Measurements from ENCODE around the gene MYPN. TPM values are rescaled to one million over a fixed set of nuclear protein-coding genes. Genes with fewer than 3 reads are reported as not detected.

MYPN gene
- polyA plus RNA-seq (2012; ENCODE audit: insufficient read length, low read depth), result not detected

- TF ChIP-seq TAF1 (IDR thresholded peaks at IDR 0.05; ENCODE audit: borderline replicate concordance, insufficient read depth, low read length) (no peak), SIN3A (IDR thresholded peaks at IDR 0.05; ENCODE audit: borderline replicate concordance, insufficient read depth, low read length) (no peak), FOXP2 (optimal IDR thresholded peaks at IDR 0.05; ENCODE audit: borderline replicate concordance, extremely low read depth, extremely low read length, insufficient read depth) (no peak), REST (IDR thresholded peaks at IDR 0.05; ENCODE audit: insufficient read depth in 1 of 2, low read depth in 2 of 2, low read length in 2 of 2) (no peak), POLR2AphosphoS5 (IDR thresholded peaks at IDR 0.05; ENCODE audit: low read depth, low read length) (no peak)
Measured at GRCh38 chr10:68109331-68109730, at the start of gene MYPN. MYPN (plus strand) TSS chr10:68109488; CDS start chr10:68121439, 11,951 bp downstream.

GRCh38 chr10:68067029-68067428 is 42.3 kb upstream of the MYPN start:
- TF ChIP-seq TAF1 (IDR thresholded peaks at IDR 0.05; ENCODE audit: borderline replicate concordance, insufficient read depth, low read length), result no peak
- no peak for TF ChIP-seq FOXP2 (optimal IDR thresholded peaks at IDR 0.05; ENCODE audit: borderline replicate concordance, extremely low read depth, extremely low read length, insufficient read depth)

GRCh38 chr10:68067508-68067907 is 41.8 kb upstream of the MYPN start:
- TF ChIP-seq POLR2AphosphoS5 (IDR thresholded peaks at IDR 0.05; ENCODE audit: low read depth, low read length), result no peak
- TF ChIP-seq TAF1 (IDR thresholded peaks at IDR 0.05; ENCODE audit: borderline replicate concordance, insufficient read depth, low read length), result no peak
- TF ChIP-seq SIN3A (IDR thresholded peaks at IDR 0.05; ENCODE audit: borderline replicate concordance, insufficient read depth, low read length), result no peak
- no peak for TF ChIP-seq FOXP2 (optimal IDR thresholded peaks at IDR 0.05; ENCODE audit: borderline replicate concordance, extremely low read depth, extremely low read length, insufficient read depth)
- TF ChIP-seq REST (IDR thresholded peaks at IDR 0.05; ENCODE audit: insufficient read depth in 1 of 2, low read depth in 2 of 2, low read length in 2 of 2), result no peak

- TF ChIP-seq REST (IDR thresholded peaks at IDR 0.05; ENCODE audit: insufficient read depth in 1 of 2, low read depth in 2 of 2, low read length in 2 of 2) (no peak), POLR2AphosphoS5 (IDR thresholded peaks at IDR 0.05; ENCODE audit: low read depth, low read length) (no peak), SIN3A (IDR thresholded peaks at IDR 0.05; ENCODE audit: borderline replicate concordance, insufficient read depth, low read length) (no peak), FOXP2 (optimal IDR thresholded peaks at IDR 0.05; ENCODE audit: borderline replicate concordance, extremely low read depth, extremely low read length, insufficient read depth) (no peak), TAF1 (IDR thresholded peaks at IDR 0.05; ENCODE audit: borderline replicate concordance, insufficient read depth, low read length) (no peak)
Measured at GRCh38 chr10:68073631-68074030, 35.7 kb upstream of the MYPN start.

GRCh38 chr10:68074031-68074774 is 35.1 kb upstream of the MYPN start:
- 0 out of 2 replicates have a peak, but pooled peaks have one; percentile 27 for TF ChIP-seq SIN3A (IDR thresholded peaks at IDR 0.05; ENCODE audit: borderline replicate concordance, insufficient read depth, low read length)
- no peak for TF ChIP-seq TAF1 (IDR thresholded peaks at IDR 0.05; ENCODE audit: borderline replicate concordance, insufficient read depth, low read length)

GRCh38 chr10:68074775-68075549 is 34.3 kb upstream of the MYPN start, which contains the start of gene HERC4:
HERC4 (minus strand) TSS chr10:68075283; CDS start chr10:68073108, 2,175 bp downstream.
- TF ChIP-seq POLR2AphosphoS5 (IDR thresholded peaks at IDR 0.05; ENCODE audit: low read depth, low read length) (peak; percentile 73), TAF1 (IDR thresholded peaks at IDR 0.05; ENCODE audit: borderline replicate concordance, insufficient read depth, low read length) (no peak), REST (IDR thresholded peaks at IDR 0.05; ENCODE audit: insufficient read depth in 1 of 2, low read depth in 2 of 2, low read length in 2 of 2) (no peak), SIN3A (IDR thresholded peaks at IDR 0.05; ENCODE audit: borderline replicate concordance, insufficient read depth, low read length) (0 out of 2 replicates have a peak, but pooled peaks have one; percentile 14), FOXP2 (optimal IDR thresholded peaks at IDR 0.05; ENCODE audit: borderline replicate concordance, extremely low read depth, extremely low read length, insufficient read depth) (peak; percentile 55)
